ENCODE data around the gene SORL1. TPM values are rescaled to one million over a fixed set of nuclear protein-coding genes. Genes with fewer than 3 reads are reported as not detected.

The SORL1 gene
- total RNA-seq, 4 donors from 2014 or later = 12.1 to 42.8 (median 21.0) TPM

DNA sequence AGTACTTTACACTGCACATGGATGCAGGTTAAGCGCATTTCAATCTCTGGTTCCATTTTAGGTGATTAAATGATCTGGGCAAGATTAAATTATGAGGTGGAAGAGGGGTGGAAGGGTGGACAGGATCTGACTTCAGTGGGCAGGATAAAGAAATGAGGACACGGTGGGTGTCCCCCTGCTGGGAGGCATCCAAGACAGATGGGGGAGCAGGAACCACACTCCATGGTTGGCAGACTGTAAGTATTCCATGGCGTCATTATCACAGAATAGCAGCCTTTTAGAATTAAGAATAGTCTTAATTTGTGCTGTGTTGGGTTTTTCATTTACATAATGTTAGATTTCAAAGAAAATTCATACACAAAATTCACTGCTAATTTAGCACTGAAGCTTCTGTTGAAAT, 7.6 kb upstream of the SORL1 start:
- Histone ChIP-seq H3K4me3 (no peak overlapping the region), H3K36me3 (no peaks in the 10 kb centered on the region), H3K27me3 (no peaks in the 10 kb centered on the region), H3K27ac (no peak overlapping the region), H3K9me3 (no peaks in the 10 kb centered on the region), H3K4me1 (no peaks in the 10 kb centered on the region)
- TF ChIP-seq EP300 (IDR thresholded peaks at IDR 0.05) = no peak
- TF ChIP-seq, protein P1, sequence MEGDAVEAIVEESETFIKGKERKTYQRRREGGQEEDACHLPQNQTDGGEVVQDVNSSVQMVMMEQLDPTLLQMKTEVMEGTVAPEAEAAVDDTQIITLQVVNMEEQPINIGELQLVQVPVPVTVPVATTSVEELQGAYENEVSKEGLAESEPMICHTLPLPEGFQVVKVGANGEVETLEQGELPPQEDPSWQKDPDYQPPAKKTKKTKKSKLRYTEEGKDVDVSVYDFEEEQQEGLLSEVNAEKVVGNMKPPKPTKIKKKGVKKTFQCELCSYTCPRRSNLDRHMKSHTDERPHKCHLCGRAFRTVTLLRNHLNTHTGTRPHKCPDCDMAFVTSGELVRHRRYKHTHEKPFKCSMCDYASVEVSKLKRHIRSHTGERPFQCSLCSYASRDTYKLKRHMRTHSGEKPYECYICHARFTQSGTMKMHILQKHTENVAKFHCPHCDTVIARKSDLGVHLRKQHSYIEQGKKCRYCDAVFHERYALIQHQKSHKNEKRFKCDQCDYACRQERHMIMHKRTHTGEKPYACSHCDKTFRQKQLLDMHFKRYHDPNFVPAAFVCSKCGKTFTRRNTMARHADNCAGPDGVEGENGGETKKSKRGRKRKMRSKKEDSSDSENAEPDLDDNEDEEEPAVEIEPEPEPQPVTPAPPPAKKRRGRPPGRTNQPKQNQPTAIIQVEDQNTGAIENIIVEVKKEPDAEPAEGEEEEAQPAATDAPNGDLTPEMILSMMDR (IDR thresholded peaks at IDR 0.05) = no peak
- TF ChIP-seq POLR2AphosphoS5 (IDR thresholded peaks at IDR 0.05) = no peak
- no peak for TF ChIP-seq POLR2A (IDR thresholded peaks at IDR 0.05)
- DNase-seq (ENCODE audit: low spot score in 2 of 2) = no peak
- 87% methylated on average over 3 of the region's 3 CpGs for WGBS

- no peaks in the 10 kb centered on the region for H3K27me3 ChIP-seq
- 77% methylated on average over 14 of the region's 14 CpGs for WGBS
- no peaks in the 10 kb centered on the region for H3K9me3 ChIP-seq
- TF ChIP-seq POLR2A (IDR thresholded peaks at IDR 0.05) = no peak
- TF ChIP-seq, protein P1 (IDR thresholded peaks at IDR 0.05) = no peak
- TF ChIP-seq POLR2AphosphoS5 (IDR thresholded peaks at IDR 0.05) = no peak
- TF ChIP-seq EP300 (IDR thresholded peaks at IDR 0.05) = no peak
- DNase-seq (ENCODE audit: low spot score in 2 of 2) = no peak
- H3K27ac ChIP-seq = no peak overlapping the region
- no peaks in the 10 kb centered on the region for H3K36me3 ChIP-seq
- no peak overlapping the region for H3K4me3 ChIP-seq
- peaks cover 2% of the 10 kb centered on the region for H3K4me1 ChIP-seq
These were observed 6.9 kb upstream of the SORL1 start for GRCh38 chr11:121445071-121445768.

GRCh38 chr11:121446752-121447156, 5.4 kb upstream of the SORL1 start:
- Histone ChIP-seq H3K4me1 (peaks cover 16% of the 10 kb centered on the region), H3K27ac (no peak overlapping the region), H3K4me3 (no peak overlapping the region), H3K9me3 (no peaks in the 10 kb centered on the region), H3K36me3 (no peaks in the 10 kb centered on the region), H3K27me3 (peaks cover 7% of the 10 kb centered on the region)
- no peak for TF ChIP-seq POLR2AphosphoS5 (IDR thresholded peaks at IDR 0.05)
- no peak for TF ChIP-seq EP300 (IDR thresholded peaks at IDR 0.05)
- no peak for TF ChIP-seq POLR2A (IDR thresholded peaks at IDR 0.05)
- TF ChIP-seq, protein P1 (IDR thresholded peaks at IDR 0.05) = no peak
- 33% methylated on average over 4 of the region's 4 CpGs for WGBS
- DNase-seq (ENCODE audit: low spot score in 2 of 2) = no peak

DNA sequence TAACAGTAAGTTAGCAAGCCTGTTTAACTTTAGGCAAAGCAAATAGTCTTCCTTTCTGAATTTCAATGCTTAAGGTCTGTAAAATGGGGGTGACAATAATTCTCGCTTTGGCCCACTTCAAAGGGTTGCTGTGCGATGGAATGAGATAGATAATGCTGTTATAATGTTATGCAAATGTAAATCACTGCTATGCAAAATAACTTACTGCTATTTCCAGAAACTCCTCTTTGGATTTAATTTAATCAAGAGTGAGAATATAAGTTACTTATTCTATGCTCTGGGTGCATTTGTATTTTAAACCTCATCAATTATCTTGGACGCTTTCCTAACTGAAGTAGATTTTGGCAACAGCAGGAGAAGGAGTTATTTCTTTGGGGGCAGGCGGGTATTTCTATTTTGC, 4.1 kb upstream of the SORL1 start:
- H3K9me3 ChIP-seq = no peaks in the 10 kb centered on the region
- H3K36me3 ChIP-seq = no peaks in the 10 kb centered on the region
- peaks cover 26% of the 10 kb centered on the region for H3K4me1 ChIP-seq
- DNase-seq (ENCODE audit: low spot score in 2 of 2) = no peak
- H3K27me3 ChIP-seq = peaks cover 14% of the 10 kb centered on the region
- no peak overlapping the region for H3K27ac ChIP-seq
- TF ChIP-seq POLR2AphosphoS5 (IDR thresholded peaks at IDR 0.05) = no peak
- no peak for TF ChIP-seq EP300 (IDR thresholded peaks at IDR 0.05)
- TF ChIP-seq, protein P1 (IDR thresholded peaks at IDR 0.05) = no peak
- no peak for TF ChIP-seq POLR2A (IDR thresholded peaks at IDR 0.05)
- no peak overlapping the region for H3K4me3 ChIP-seq
- 91% methylated on average over 4 of the region's 4 CpGs for WGBS

GRCh38 chr11:121448431-121448941, 3.6 kb upstream of the SORL1 start:
- no peak overlapping the region for H3K27ac ChIP-seq
- WGBS = 78% methylated on average over 3 of the region's 3 CpGs

More at GRCh38 chr11:121448431-121448941, 3.6 kb upstream of the SORL1 start:
- TF ChIP-seq EP300 (IDR thresholded peaks at IDR 0.05) (no peak), POLR2AphosphoS5 (IDR thresholded peaks at IDR 0.05) (no peak), POLR2A (IDR thresholded peaks at IDR 0.05) (no peak)
- TF ChIP-seq, protein P1 (IDR thresholded peaks at IDR 0.05) = no peak
- no peak overlapping the region for H3K4me3 ChIP-seq
- peaks cover 14% of the 10 kb centered on the region for H3K27me3 ChIP-seq
- H3K4me1 ChIP-seq = peaks cover 27% of the 10 kb centered on the region
- no peak for DNase-seq (ENCODE audit: low spot score in 2 of 2)
- H3K36me3 ChIP-seq = no peaks in the 10 kb centered on the region
- H3K9me3 ChIP-seq = no peaks in the 10 kb centered on the region

Measured in suprapubic skin (tissue), 4 donors.